SK-N-SH treated with all-trans-retinoic acid at 6 μM for 48 hours (cell line): ENCODE results near the gene TRIM47.
"Not testable (repeated sequence)": the region's sequence is repeated elsewhere in the genome, so short reads cannot be mapped to it uniquely, and the experiment has no call there.

ENCODE experiments used
- ATAC-seq: fragments of 200-7000 bp; cut with Tn5 transposase; 3 replicates; pipeline ENCODE4 v1.9.1; 2020; ENCODE audit warnings: mild to moderate bottlenecking, moderate library complexity
- ARNTL ChIP-seq: fragments of 450-650 bp; formaldehyde crosslinking; IDR thresholded peaks from 2 replicates; pipeline ENCODE4 v1.5.0; 2020; ENCODE audit warnings: low read depth, mild to moderate bottlenecking, moderate library complexity, borderline replicate concordance
- BACH2 ChIP-seq: fragments of 250-450 bp; sonication (Bioruptor Pico); IDR thresholded peaks from 2 replicates; pipeline ENCODE4 v1.9.0; 2021; ENCODE audit warnings: mild to moderate bottlenecking, borderline replicate concordance
- CSDC2 ChIP-seq: fragments of 250-450 bp; sonication (Bioruptor Pico); IDR thresholded peaks from 2 replicates; pipeline ENCODE4 v1.5.0; 2020; ENCODE audit warnings: mild to moderate bottlenecking, moderate library complexity
- ESRRG ChIP-seq: fragments of 250-450 bp; sonication (Bioruptor Pico); IDR thresholded peaks from 2 replicates; pipeline ENCODE4 v1.6.1; 2021; ENCODE audit warnings: mild to moderate bottlenecking
- GLIS3 ChIP-seq: fragments of 250-450 bp; sonication (Bioruptor Pico); IDR thresholded peaks from 2 replicates; pipeline ENCODE4 v1.5.0; 2020; ENCODE audit warnings: mild to moderate bottlenecking, moderate library complexity
- ISL1 ChIP-seq: fragments of 250-450 bp; sonication (Bioruptor Pico); IDR thresholded peaks from 2 replicates; pipeline ENCODE4 v2.1.2; 2022; ENCODE audit warnings: mild to moderate bottlenecking, moderate library complexity
- OSR1 ChIP-seq: fragments of 250-450 bp; sonication (Bioruptor Pico); IDR thresholded peaks from 2 replicates; pipeline ENCODE4 v1.8.0; 2022; ENCODE audit warnings: moderate library complexity, mild to moderate bottlenecking, inconsistent platforms
- PATZ1 ChIP-seq: fragments of 250-450 bp; sonication (Bioruptor Pico); IDR thresholded peaks from 2 replicates; pipeline ENCODE4 v1.8.0; 2020; ENCODE audit warnings: mild to moderate bottlenecking, moderate library complexity, borderline replicate concordance
- POU6F1 ChIP-seq: fragments of 250-450 bp; sonication (Bioruptor Pico); IDR thresholded peaks from 2 replicates; pipeline ENCODE4 v1.8.0; 2021; ENCODE audit warnings: low read depth, mild to moderate bottlenecking, moderate library complexity, borderline replicate concordance
- PPARA ChIP-seq: fragments of 250-450 bp; sonication (Bioruptor Pico); IDR thresholded peaks from 2 replicates; pipeline ENCODE4 v1.5.0; 2020; ENCODE audit warnings: mild to moderate bottlenecking, borderline replicate concordance
- RARB ChIP-seq: fragments of 250-450 bp; sonication (Bioruptor Pico); IDR thresholded peaks from 2 replicates; pipeline ENCODE4 v1.8.0; 2021; ENCODE audit warnings: mild to moderate bottlenecking, moderate library complexity
- SNAI2 ChIP-seq: fragments of 250-450 bp; sonication (Bioruptor Pico); IDR thresholded peaks from 2 replicates; pipeline ENCODE4 v1.5.0; 2020; ENCODE audit warnings: mild to moderate bottlenecking, moderate library complexity
- TOX ChIP-seq: fragments of 250-450 bp; sonication (Bioruptor Pico); IDR thresholded peaks from 2 replicates; pipeline ENCODE4 v1.8.0; 2021; ENCODE audit warnings: mild to moderate bottlenecking, moderate library complexity, borderline replicate concordance
- ZC3H10 ChIP-seq: fragments of 250-450 bp; sonication (Bioruptor Pico); IDR thresholded peaks from 2 replicates; pipeline ENCODE4 v1.5.1; 2021; ENCODE audit warnings: mild to moderate bottlenecking, moderate library complexity
- ZFP3 ChIP-seq: fragments of 250-450 bp; sonication (Bioruptor Pico); IDR thresholded peaks from 2 replicates; pipeline ENCODE4 v1.5.0; 2020; ENCODE audit warnings: mild to moderate bottlenecking, moderate library complexity
- ZFP30 ChIP-seq: fragments of 450-650 bp; formaldehyde crosslinking; IDR thresholded peaks from 2 replicates; pipeline ENCODE4 v1.5.0; 2022; ENCODE audit warnings: mild to moderate bottlenecking, moderate library complexity
- ZNF565 ChIP-seq: fragments of 450-650 bp; formaldehyde crosslinking; conservative IDR thresholded peaks from 2 replicates; pipeline ENCODE4 v1.5.0; 2020; ENCODE audit warnings: low read depth, mild to moderate bottlenecking, moderate library complexity
- ZNF70 ChIP-seq: fragments of 450-650 bp; formaldehyde crosslinking; IDR thresholded peaks from 2 replicates; pipeline ENCODE4 v1.5.0; 2020; ENCODE audit warnings: mild to moderate bottlenecking, moderate library complexity
- ZNF8 ChIP-seq: fragments of 450-650 bp; formaldehyde crosslinking; IDR thresholded peaks from 2 replicates; pipeline ENCODE4 v1.5.0; 2020; ENCODE audit warnings: mild to moderate bottlenecking, moderate library complexity
- TF ChIP-seq, protein P1 (sequence below): fragments of 250-450 bp; sonication (Bioruptor Pico); IDR thresholded peaks from 2 replicates; pipeline ENCODE4 v1.5.1; 2020; ENCODE audit warnings: low read depth, mild to moderate bottlenecking, moderate library complexity

Gene TRIM47

DNA sequence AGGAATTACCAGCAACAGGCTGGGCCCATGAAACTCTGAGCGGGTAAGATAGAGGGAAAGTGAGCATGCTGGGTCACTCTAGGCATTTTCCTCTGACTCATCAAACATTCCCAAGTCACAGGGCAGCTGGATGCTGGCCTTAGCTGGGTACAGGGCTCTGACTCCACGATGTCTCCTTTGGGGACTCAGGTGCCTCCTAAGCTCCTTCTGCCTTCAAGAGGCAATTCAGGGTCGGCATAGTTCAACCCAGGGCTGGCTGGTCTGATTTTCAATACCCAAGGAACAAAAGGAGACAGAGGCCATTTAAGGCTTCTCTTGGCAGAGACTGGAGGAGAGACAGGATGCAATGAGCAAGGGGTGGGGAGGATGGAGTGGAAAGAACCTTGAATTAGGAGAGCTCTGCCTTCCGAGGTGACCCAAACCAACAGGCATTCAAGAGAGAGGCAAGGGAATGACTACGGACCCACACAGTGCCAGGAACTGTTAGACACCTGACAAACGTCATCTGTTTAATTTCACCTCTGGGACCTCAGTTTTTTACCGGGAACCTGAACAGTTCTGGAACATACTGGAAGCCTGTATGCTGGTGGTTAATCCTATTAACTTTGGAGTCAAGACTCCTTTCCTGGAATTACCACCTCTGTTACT, 24.2 kb downstream of the TRIM47 start:
- TF ChIP-seq ZNF565 (CRISPR knock-in tag) (no peak), BACH2 (CRISPR knock-in tag) (no peak), SNAI2 (CRISPR knock-in tag) (0 out of 2 replicates have a peak, but pooled peaks have one; percentile 49), ISL1 (CRISPR knock-in tag) (no peak), ZNF8 (CRISPR knock-in tag) (no peak)
- peak; percentile 50 for ATAC-seq

DNA sequence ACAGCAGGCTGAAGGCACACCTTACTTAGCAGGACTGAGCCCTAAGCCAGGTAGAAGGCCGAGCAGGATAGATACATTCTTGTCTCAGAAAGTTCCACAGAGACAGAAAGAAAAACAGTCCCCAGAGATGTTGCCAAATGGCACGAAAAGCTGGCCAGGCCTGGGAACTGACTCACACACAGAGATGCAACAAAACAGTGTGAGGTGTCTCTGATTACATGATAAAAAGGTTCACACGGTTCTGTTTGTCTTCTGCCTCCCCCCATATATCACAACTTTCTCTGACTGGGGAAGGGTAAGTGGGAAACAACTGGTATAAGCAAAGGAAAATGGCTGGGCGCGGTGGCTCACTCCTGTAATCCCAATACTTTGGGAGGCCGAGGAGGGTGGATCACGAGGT, 24.9 kb downstream of the TRIM47 start:
- ATAC-seq, result no peak
- TF ChIP-seq PATZ1 (CRISPR knock-in tag) (0 out of 2 replicates have a peak, but pooled peaks have one; percentile 3), ZFP3 (no peak), PPARA (CRISPR knock-in tag) (no peak), CSDC2 (CRISPR knock-in tag) (no peak), ZC3H10 (CRISPR knock-in tag) (no peak), TOX (CRISPR knock-in tag) (no peak), ZNF565 (CRISPR knock-in tag) (no peak), POU6F1 (CRISPR knock-in tag) (no peak), GLIS3 (CRISPR knock-in tag) (no peak)
- TF ChIP-seq, all 23 proteins: peak for 1

DNA sequence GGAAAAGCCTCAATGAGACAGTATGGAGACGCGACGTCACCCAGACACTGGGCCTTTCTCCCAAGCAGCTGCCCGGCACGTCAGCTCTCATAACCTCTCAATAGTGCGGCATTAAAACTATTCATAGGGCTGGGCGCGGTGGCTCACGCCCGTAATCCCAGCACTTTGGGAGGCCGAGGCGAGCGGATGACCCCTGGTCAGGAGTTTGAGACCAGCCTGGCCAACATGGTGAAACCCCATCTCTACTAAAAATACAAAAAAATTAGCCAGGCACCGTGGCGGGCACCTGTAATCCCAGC, 26.7 kb downstream of the TRIM47 start:
- ATAC-seq, result not testable (repeated sequence)

DNA sequence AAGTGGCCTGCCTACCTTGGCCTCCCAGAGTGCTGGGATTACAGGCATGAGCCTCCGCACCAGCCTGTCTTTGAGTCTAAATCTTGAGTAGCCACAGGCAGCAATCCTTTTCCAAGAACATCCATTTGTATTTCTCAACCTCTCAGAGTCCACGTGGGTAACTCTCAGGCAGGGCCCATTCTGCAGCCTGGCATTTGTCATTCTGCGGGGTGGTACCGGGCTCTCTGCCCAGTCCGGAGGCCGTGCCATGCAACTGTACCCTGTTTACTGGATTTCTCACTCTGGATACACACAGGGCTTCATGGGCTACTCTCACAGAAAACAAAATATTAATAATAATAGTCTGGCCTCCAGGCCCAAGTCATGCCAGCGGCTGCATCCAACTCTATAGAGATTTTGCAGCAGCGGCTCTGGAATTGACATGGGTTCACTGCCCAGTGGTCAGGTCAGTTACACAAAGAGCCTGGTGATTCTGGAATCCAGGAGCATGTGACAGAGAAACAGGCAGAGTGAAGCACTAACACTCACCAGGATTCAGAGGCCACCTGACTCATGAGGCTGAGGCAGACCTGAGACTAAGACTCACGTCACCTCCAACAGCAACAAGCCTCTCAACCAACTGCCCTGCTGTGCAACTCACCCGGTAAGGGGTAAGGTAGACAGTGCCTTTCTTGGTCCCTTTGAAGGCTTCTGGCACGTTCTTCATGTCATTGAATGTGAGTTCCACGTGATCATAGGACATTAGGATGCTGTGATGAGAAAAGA, 27.3 kb downstream of the TRIM47 start:
- no peak for TF ChIP-seq CSDC2 (CRISPR knock-in tag)
- ATAC-seq, result no peak

DNA sequence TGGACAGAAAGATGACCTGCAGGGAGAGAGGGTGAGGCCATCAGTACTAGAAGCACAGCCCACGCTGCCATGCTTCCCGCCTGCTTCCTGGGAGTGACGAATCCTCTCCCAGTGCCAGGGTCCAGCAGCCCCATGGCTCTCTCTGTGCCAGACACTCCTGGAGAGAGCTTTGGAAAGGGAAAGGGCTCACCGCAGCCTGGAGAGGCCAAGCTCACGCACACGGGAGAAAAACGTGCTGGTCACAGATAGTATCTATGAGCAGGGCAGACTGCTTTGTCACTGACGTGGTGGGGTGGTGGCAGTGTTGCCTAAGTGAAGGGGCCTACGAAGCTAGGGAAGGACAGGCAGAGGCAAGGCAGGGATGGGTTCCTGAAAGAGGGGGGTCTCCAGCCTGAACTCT, 28.7 kb downstream of the TRIM47 start:
- TF ChIP-seq SNAI2 (CRISPR knock-in tag) (no peak), PPARA (CRISPR knock-in tag) (no peak), ZFP30 (CRISPR knock-in tag) (no peak), POU6F1 (CRISPR knock-in tag) (no peak), ZNF70 (CRISPR knock-in tag) (no peak), TOX (CRISPR knock-in tag) (no peak), GLIS3 (CRISPR knock-in tag) (no peak), ZNF565 (CRISPR knock-in tag) (no peak), ZC3H10 (CRISPR knock-in tag) (no peak), ESRRG (CRISPR knock-in tag) (no peak), OSR1 (no peak), ZNF8 (CRISPR knock-in tag) (no peak), RARB (no peak), ARNTL (CRISPR knock-in tag) (no peak), PATZ1 (CRISPR knock-in tag) (no peak), CSDC2 (CRISPR knock-in tag) (no peak), ZFP3 (no peak), BACH2 (CRISPR knock-in tag) (no peak)
- TF ChIP-seq, protein P1, sequence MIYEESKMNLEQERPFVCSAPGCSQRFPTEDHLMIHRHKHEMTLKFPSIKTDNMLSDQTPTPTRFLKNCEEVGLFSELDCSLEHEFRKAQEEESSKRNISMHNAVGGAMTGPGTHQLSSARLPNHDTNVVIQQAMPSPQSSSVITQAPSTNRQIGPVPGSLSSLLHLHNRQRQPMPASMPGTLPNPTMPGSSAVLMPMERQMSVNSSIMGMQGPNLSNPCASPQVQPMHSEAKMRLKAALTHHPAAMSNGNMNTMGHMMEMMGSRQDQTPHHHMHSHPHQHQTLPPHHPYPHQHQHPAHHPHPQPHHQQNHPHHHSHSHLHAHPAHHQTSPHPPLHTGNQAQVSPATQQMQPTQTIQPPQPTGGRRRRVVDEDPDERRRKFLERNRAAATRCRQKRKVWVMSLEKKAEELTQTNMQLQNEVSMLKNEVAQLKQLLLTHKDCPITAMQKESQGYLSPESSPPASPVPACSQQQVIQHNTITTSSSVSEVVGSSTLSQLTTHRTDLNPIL (CRISPR knock-in tag), result no peak
- TF ChIP-seq, all 23 proteins: peak for 0
- no peak for ATAC-seq
